RWPE1 (cell line): ENCODE data around the gene MGME1.
"Not testable (repeated sequence)": the region's sequence is repeated elsewhere in the genome, so short reads cannot be mapped to it uniquely, and the experiment has no call there.

Source experiments
- CTCF ChIA-PET: fragments of 350-600 bp; sonication (Branson Sonifier 250); formaldehyde crosslinking; extraction: SDS; loops from one replicate; lab custom pipeline; 2021; lab: Yijun Ruan, JAX
- POLR2A ChIA-PET: fragments of 400-600 bp; formaldehyde crosslinking; extraction: SDS; loops from one replicate; lab custom pipeline; 2020; ENCODE audit warnings: antibody characterized with exemption; ENCODE audit not compliant: low non-redundant PET; lab: Yijun Ruan, JAX
- DNase-seq: peaks from one replicate; pipeline ENCODE4 v3.0.0; 2012; ENCODE audit warnings: low spot score
- H3K27ac ChIP-seq: fragments of 450-650 bp; 2 replicates; pipeline ENCODE4 v1.5.1; 2017
- TF ChIP-seq, protein P1 (sequence below): fragments of 450-650 bp; conservative IDR thresholded peaks from 2 replicates; pipeline ENCODE4 v1.5.1; 2017; ENCODE audit warnings: low read depth, mild to moderate bottlenecking

The MGME1 gene

DNA sequence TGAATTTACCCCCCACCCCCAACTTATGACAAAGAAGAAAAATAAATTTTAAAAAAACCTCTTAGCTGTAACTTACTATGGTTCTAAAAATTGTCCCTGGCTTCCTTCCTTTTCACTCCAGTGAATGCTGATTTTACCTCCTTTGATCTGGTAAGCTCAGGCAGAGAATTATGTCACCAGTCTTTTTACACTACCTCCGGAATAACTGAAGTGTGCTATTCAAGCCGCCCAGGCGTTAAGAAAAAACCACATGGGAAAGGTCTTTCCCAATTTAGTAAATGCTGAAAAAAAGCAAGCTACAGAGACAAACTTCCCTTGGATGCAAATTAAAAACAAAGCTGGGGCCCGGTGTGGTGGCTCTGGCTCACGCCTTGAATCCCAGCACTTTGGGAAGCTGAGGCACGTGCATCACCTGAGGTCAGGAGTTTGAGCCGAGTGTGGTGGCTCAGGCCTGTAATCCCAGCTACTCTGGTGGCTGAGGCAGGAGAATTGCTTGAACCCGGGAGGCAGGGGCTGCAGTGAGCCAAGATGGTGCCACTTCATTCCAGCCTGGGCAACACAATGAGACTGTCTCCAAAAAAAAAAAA, 12.6 kb upstream of the MGME1 start:
- CTCF ChIA-PET = no interaction called here

GRCh38 chr20:17957505-17958363, 11.1 kb upstream of the MGME1 start:
- no peak overlapping the region for H3K27ac ChIP-seq
- DNase-seq = no peak
- TF ChIP-seq, protein P1, sequence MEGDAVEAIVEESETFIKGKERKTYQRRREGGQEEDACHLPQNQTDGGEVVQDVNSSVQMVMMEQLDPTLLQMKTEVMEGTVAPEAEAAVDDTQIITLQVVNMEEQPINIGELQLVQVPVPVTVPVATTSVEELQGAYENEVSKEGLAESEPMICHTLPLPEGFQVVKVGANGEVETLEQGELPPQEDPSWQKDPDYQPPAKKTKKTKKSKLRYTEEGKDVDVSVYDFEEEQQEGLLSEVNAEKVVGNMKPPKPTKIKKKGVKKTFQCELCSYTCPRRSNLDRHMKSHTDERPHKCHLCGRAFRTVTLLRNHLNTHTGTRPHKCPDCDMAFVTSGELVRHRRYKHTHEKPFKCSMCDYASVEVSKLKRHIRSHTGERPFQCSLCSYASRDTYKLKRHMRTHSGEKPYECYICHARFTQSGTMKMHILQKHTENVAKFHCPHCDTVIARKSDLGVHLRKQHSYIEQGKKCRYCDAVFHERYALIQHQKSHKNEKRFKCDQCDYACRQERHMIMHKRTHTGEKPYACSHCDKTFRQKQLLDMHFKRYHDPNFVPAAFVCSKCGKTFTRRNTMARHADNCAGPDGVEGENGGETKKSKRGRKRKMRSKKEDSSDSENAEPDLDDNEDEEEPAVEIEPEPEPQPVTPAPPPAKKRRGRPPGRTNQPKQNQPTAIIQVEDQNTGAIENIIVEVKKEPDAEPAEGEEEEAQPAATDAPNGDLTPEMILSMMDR = no peak
- ChIA-PET POLR2A (interaction anchor here (0.6 kb wide), 1 partner anchor 10 kb away, joined by 8 read pairs; no protein-coding TSS in a partner anchor), CTCF (interaction anchor here (0.6 kb wide), 1 partner anchor 267 kb away, joined by 3 read pairs; no protein-coding TSS in a partner anchor)

More for the DNA sequence above, 12.6 kb upstream of the MGME1 start:
- POLR2A ChIA-PET = interaction anchor here (0.6 kb wide), 1 partner anchor 273 kb away, joined by 11 read pairs; no protein-coding TSS in a partner anchor
- no peak for DNase-seq
- TF ChIP-seq, protein P1 = no peak
- H3K27ac ChIP-seq = no peak overlapping the region

DNA sequence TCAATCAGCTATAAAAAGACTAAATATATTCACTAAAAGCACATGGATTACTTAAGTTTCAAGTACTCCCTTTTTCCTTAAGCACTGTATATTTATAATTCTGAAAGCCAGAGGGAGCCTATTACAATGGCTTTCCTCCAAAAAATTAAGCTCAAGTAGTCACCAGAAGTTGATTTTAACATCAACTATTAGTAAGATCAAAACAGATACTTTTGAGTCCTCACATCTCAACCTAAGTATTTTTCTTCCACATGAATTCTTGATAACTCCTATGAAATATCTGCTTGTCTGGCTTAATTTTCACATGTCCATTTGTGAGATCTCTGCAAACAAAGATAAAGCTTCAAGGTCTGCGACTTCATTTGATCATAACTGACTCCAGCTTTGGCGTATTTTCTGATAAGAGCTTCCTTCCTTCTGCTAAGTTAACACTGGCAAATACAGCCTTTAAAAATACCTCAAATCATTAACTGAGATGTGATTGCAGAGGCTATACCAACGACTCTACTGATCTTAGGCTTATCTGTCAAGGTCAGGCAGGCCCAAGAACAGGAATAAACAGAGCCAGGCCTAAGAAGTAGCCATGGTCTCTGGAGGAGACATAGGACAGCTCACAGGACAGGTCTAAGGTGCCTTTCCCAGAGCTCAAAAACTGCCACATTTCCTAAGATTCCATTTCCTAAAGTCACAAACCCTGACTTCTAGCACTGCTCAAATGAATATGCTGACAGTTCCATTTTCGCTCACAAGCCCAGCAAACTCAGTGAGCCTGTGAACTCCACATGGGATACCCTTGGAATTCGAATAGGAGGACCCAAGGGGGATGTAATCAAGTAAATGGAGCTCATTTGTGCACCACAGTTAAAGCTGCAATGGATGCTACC, 10.2 kb upstream of the MGME1 start:
- ChIA-PET POLR2A (interaction anchor here (0.6 to 0.7 kb wide), 2 partner anchors 8 to 9 kb away, joined by 3 to 4 read pairs; no protein-coding TSS in a partner anchor), CTCF (interaction anchor here (0.6 to 1.1 kb wide), 3 partner anchors 37 to 276 kb away, joined by 3 to 4 read pairs (median 3); no protein-coding TSS in a partner anchor)
- no peak overlapping the region for H3K27ac ChIP-seq
- TF ChIP-seq, protein P1 = no peak
- no peak for DNase-seq

DNA sequence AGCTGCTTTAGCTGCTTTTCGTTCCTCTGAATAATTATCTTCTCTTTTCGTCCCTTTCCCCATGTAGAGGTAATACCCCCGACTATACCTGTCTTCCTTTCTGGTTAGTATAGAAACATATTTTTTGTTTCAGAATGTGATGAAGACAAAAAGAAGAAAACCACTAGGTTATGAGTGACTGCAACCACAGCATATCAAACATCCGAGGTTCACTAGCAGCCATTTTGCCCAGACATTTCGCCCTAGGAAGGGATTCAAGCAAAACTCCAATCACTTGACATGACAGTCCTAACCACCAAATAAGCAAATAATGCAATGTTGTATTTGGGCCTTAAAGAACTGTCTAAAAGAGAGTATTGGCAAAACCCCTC, 9.6 kb upstream of the MGME1 start:
- CTCF ChIA-PET = interaction anchor here (1.1 kb wide), 1 partner anchor 37 kb away, joined by 4 read pairs; no protein-coding TSS in a partner anchor
- TF ChIP-seq, protein P1 = no peak
- DNase-seq = no peak
- H3K27ac ChIP-seq = no peak overlapping the region
- POLR2A ChIA-PET = interaction anchor here (0.6 to 0.7 kb wide), 2 partner anchors 8 to 9 kb away, joined by 3 to 4 read pairs; no protein-coding TSS in a partner anchor

DNA sequence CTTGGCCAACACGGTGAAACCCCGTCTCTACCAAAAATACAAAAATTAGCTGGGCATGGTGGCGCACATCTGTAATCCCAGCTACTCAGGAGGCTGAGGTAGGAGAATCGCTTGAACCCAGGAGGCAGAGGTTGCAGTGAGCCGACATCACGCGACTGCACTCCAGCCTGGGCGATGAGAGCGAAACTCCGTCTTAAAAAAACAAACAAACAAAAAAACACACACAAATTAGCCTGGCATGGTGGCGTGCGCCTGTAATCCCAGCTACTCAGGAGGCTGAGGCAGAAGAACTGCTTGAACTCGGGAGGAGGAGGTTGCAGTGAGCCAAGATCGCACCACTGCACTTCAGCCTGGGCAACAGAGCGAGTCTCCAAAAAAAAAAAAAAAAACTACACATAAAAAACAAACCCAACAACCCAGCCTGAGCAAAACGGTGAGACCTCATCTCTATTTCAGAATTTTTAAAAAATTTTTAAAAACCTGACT, 8.4 kb upstream of the MGME1 start:
- POLR2A ChIA-PET, CTCF ChIA-PET, DNase-seq: not testable (repeated sequence)
- H3K27ac ChIP-seq = peak overlapping the region; percentile 57

DNA sequence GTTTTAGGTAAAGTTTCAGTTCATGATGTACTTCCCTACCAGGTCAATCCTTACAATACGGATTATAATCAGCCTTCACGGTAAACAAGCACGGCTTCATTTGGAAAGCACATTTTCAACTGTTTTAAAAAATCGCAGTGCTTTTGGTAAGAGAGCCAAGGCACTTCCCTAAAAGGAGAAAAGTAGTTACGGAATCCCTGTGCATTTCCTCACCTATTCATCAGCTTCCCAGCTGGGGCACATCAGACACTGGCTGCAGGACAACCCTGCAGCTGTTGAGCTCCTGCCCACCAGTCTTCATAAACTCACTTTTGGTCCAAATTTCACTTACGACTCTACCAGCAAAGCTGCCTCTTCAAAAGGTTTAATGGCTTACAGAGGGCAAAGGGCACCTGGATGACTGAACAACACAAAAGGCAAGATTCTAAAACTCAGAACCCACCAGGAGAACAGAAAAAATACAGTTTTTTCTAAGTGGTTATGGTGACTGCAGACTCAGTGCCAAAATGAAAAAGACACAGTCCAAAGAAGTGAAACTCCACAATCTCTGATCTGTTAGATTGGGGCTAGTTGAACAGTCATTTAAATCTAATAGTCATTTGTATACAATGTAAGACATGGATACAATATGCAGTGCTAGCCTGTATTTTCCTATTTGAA, 7.8 kb upstream of the MGME1 start:
- DNase-seq = no peak
- TF ChIP-seq, protein P1 = no peak
- H3K27ac ChIP-seq = no peak overlapping the region
- CTCF ChIA-PET = no interaction called here
- POLR2A ChIA-PET = no interaction called here
